ENCODE results near the gene VPS13D. TPM values are rescaled to one million over a fixed set of nuclear protein-coding genes. Genes with fewer than 3 reads are reported as not detected.

Gene VPS13D
- total RNA-seq, 2 donors from 2014 or later: 48.1 to 65.2 TPM

DNA sequence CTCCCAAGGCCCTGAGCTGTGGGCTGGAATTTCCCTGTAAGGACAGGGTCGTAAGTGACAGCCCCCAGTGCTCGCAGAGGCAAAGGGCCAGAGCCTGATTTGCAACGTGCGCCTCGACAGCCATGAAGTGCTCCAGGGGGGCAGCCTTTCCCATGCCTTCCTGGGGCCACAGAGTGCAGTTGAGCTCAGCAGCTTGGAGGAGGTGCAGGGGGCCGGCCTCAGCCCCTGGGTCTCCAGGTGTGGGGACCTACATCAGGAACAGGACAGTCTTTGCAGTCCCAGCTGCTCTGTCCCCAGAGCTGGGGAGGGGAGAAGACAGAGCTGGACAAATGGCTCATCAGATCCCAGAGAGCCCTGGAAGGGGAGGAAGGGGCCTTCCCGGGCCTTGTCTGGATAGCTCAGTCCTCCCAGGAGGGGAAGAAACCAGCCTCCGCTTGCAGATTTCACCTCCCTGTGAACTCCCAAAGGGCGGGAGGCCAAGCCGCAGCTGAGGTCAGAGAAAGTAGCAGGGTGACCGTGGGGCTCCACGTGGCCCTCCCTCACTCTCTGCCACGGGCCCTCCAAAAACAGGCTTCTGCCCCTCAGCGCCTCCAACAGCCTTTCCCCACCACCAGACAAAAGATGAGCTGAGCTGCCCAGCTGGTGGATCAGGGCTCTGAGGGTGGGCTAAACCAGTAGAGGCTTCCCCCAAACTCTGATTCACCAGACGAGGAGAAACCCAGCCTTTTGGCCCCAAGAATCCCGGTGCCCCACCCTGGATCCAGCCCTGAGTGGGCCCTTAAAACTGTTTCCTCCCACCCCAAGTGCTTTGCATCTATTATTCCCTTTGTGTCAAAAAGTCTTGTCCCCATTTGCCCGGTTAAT lies 311.7 kb downstream of the VPS13D start:
- Histone ChIP-seq H3K4me3 (no peak overlapping the region), H3K4me1 (peaks cover 0 to 34% of the 10 kb centered on the region in 2 donors), H3K27ac (peak overlapping the region; percentile 49 to 68), H3K27me3 (no peaks in the 10 kb centered on the region), H3K9me3 (no peaks in the 10 kb centered on the region), H3K36me3 (no peaks in the 10 kb centered on the region)
- DNase-seq (ENCODE audit: low spot score): no peak
- TF ChIP-seq CTCF (IDR thresholded peaks at IDR 0.05): no peak

- DNase-seq (ENCODE audit: low spot score): no peak
- H3K4me1 ChIP-seq: peaks cover 0 to 40% of the 10 kb centered on the region in 2 donors
- peak overlapping the region; percentile 49 to 68 for H3K27ac ChIP-seq
- TF ChIP-seq CTCF (IDR thresholded peaks at IDR 0.05): no peak
- H3K27me3 ChIP-seq: no peaks in the 10 kb centered on the region
- H3K36me3 ChIP-seq: no peaks in the 10 kb centered on the region
- H3K4me3 ChIP-seq: no peak overlapping the region
- H3K9me3 ChIP-seq: no peaks in the 10 kb centered on the region
Measured at GRCh38 chr1:12542138-12542465, 312.3 kb downstream of the VPS13D start.

DNA sequence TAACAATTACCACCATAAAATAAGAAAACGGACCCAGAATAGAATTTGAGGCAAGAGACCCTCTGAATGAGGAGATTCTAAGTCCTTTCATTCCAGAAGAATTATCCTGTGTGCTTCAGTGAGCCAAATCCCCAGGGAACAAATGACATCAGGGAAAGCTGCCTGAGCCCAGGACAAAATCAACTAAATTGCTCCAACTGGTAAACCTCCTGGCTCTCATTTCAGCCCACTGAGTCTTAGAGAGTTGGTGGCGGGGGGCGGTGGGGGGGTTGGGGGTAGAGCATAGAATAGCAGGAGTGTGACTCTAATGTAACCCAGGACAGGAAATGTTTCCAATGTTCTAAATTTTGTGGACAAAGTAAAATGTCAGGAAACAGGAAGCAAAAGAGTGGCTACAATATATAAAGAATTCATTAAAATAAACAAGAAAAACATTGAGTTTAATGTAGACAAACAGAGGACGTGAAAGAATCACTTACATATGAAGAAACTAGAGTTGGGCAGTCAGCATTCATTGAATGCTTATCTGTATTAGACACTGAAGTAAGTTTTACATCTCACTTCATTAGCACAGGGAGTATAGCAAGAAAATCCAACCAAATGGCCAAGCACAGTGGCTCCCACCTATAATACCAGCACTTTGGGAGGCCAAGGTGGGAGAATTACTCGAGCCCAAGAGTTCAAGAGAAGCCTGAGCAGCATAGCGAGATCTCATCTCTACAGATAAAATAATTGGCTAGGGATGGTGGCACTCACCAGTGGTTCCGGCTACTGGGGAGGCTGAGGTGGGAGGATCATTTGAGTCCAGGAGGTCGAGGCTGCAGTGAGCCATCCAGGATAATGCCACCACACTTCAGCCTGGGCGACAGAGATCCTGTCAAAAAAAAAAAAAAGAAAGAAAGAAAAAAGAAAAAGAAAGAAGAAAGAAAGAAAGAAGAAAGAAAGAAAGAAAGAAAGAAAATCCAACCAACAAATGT lies 313.1 kb downstream of the VPS13D start:
- Histone ChIP-seq H3K27me3 (no peaks in the 10 kb centered on the region), H3K4me1 (peaks cover 0 to 48% of the 10 kb centered on the region in 2 donors), H3K27ac (peak overlapping the region in 1 of 2 donors; percentile 26), H3K4me3 (no peak overlapping the region), H3K36me3 (no peaks in the 10 kb centered on the region), H3K9me3 (no peaks in the 10 kb centered on the region)
- no peak for DNase-seq (ENCODE audit: low spot score)
- TF ChIP-seq CTCF (IDR thresholded peaks at IDR 0.05): no peak

DNA sequence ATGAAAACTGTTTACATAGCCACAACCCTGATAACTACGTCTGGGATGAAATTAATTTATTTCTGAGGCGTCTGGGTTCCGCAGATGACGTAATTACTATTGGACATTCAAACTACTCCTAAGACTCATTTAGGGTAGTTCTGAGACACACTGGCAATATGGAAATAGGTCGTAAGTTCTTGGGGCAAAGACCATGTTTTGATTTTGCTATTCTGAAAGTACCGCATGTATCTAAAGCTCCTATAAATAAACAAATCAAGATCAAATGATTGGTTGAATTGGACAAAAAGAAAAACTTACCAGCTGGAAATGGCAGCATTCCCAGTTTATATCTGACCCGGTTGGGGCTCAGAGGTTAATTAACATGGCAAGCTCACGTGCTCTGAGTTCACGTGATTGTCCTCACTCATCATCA lies 313.9 kb downstream of the VPS13D start:
- no peak for TF ChIP-seq CTCF (IDR thresholded peaks at IDR 0.05)

DNA sequence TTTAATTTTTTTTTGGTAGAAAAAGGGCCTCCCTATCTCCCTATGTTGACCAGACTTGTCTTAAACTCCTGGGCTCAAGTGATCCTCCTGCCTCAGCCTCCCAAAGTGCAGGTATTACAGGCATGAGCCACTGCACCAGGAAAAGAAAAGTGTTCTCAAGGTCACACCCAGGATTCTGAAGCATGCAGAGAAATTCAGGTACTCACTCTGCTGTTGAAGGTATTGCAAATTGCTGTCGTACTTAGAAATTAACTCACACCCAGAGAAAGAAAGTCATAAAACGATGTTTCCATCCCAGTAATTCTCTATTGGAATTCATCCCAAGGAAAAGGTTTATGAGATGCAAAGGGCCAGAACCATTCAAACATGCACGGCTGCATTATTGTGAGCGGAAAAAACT lies 314.5 kb downstream of the VPS13D start:
- no peaks in the 10 kb centered on the region for H3K27me3 ChIP-seq
- no peak overlapping the region for H3K4me3 ChIP-seq
- H3K9me3 ChIP-seq: no peaks in the 10 kb centered on the region
- no peak overlapping the region for H3K27ac ChIP-seq
- no peak for DNase-seq (ENCODE audit: low spot score)
- no peaks in the 10 kb centered on the region for H3K36me3 ChIP-seq
- H3K4me1 ChIP-seq: peaks cover 0 to 62% of the 10 kb centered on the region in 2 donors
- no peak for TF ChIP-seq CTCF (IDR thresholded peaks at IDR 0.05)

More for the DNA sequence above, 313.9 kb downstream of the VPS13D start:
- H3K36me3 ChIP-seq: no peaks in the 10 kb centered on the region
- DNase-seq (ENCODE audit: low spot score): no peak
- H3K4me1 ChIP-seq: peaks cover 0 to 56% of the 10 kb centered on the region in 2 donors
- no peaks in the 10 kb centered on the region for H3K9me3 ChIP-seq
- H3K27me3 ChIP-seq: no peaks in the 10 kb centered on the region
- no peak overlapping the region for H3K4me3 ChIP-seq
- peak overlapping the region in 1 of 2 donors; percentile 26 for H3K27ac ChIP-seq

Data from right atrium auricular region (tissue), 2 donors.